Measurements from ENCODE around the gene ERAP2. TPM values are rescaled to one million over a fixed set of nuclear protein-coding genes. Genes with fewer than 3 reads are reported as not detected.
A peak's percentile ranks its signal among the peaks of the same experiment; 100 is the strongest.

Gene ERAP2
- total and polyA plus RNA-seq, 2 experiments from 2014 or later = 1.1 to 1.8 TPM

DNA sequence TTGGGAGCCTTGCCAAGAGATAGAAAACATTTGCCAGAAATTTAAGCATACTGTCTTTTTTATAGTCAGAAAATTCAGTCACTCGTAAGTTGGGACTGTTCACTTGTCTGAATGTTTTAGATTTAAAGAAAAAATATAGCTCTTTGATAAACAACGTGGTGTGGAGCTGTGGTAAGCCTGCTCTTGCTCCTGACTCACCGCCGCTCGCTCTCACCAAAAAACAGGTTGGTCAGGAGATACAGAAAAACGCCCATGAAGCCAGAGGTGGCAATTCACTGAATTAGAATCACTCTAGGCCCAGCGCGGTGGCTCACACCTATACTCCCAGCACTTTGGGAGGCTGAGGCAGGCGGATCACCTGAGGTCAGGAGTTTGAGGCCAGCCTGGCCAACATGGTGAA is 65.8 kb downstream of the ERAP2 start:
- in situ Hi-C loops (cut with MboI) = no loop called here
- no peak overlapping the region for H3K27ac ChIP-seq

DNA sequence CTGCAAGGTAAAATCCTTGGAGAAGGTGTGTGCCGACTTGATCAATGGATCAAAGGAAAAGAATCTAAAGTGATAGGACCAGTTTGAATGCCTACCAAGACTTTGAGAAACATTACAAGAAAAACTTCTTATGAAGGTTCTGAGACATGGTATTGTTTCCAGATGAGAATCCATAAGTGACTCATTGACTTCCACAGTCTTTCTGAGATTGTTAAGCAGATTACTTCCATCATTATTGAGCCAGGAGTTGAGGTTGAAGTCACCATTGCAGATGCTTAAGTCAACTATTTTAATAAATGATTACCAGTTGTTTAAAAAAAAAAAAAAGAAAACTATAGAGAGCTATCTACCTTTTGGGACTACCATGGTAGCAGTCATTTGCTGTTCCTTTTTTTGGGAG is 66.6 kb downstream of the ERAP2 start:
- peak; percentile 77 for DNase-seq
- H3K9me2 ChIP-seq (ENCODE audit: insufficient read depth) = no peaks in the 10 kb centered on the region
- TF ChIP-seq EZH2 (IDR thresholded peaks at IDR 0.05; ENCODE audit: insufficient read depth, poor library complexity, severe bottlenecking) (no peak), EZH2phosphoT487 (IDR thresholded peaks at IDR 0.05; ENCODE audit: insufficient read depth, low read depth) (no peak)
- H3K4me3 ChIP-seq = no peak overlapping the region
- peaks cover 47% of the 10 kb centered on the region for H3K4me1 ChIP-seq (ENCODE audit: insufficient read depth)
- H2AFZ ChIP-seq = no peak overlapping the region
- H3K9ac ChIP-seq = no peak overlapping the region
- 0 out of 2 replicates have a peak, but pooled peaks cover 7% of the 10 kb centered on the region for H4K20me1 ChIP-seq (ENCODE audit: insufficient read depth)
- peak overlapping the region; percentile 29 for H3K4me2 ChIP-seq (ENCODE audit: unreplicated experiment)
- 83 to 86% methylated on average over 1 of the region's 1 CpG for WGBS, 2 experiments (ENCODE audit: low coverage in 1 of 2, low lambda C conversion rate in 2 of 2, missing lambda C conversion rate in 2 of 2)
- H3K79me2 ChIP-seq (ENCODE audit: insufficient read depth) = peaks cover 82% of the 10 kb centered on the region
- in situ Hi-C loops (cut with MboI) = no loop called here
- no peak overlapping the region for H3K27ac ChIP-seq
- no peaks in the 10 kb centered on the region for H3K27me3 ChIP-seq (replicated peaks; ENCODE audit: insufficient read depth)
- H3F3A ChIP-seq (ENCODE audit: insufficient read depth) = peaks cover 35% of the 10 kb centered on the region
- H3K9me3 ChIP-seq (ENCODE audit: low read depth) = no peaks in the 10 kb centered on the region
- H3K36me3 ChIP-seq (ENCODE audit: low read depth) = no peaks in the 10 kb centered on the region

More for the DNA sequence above, 65.8 kb downstream of the ERAP2 start:
- Histone ChIP-seq H2AFZ (no peak overlapping the region), H3K79me2 (ENCODE audit: insufficient read depth) (peaks cover 82% of the 10 kb centered on the region), H3K4me2 (ENCODE audit: unreplicated experiment) (no peak overlapping the region), H3K36me3 (ENCODE audit: low read depth) (no peaks in the 10 kb centered on the region), H3K9ac (no peak overlapping the region), H3K9me3 (ENCODE audit: low read depth) (no peaks in the 10 kb centered on the region), H3K27me3 (replicated peaks; ENCODE audit: insufficient read depth) (no peaks in the 10 kb centered on the region), H3K9me2 (ENCODE audit: insufficient read depth) (no peaks in the 10 kb centered on the region), H4K20me1 (ENCODE audit: insufficient read depth) (0 out of 2 replicates have a peak, but pooled peaks cover 10% of the 10 kb centered on the region), H3K4me1 (ENCODE audit: insufficient read depth) (peaks cover 53% of the 10 kb centered on the region), H3F3A (ENCODE audit: insufficient read depth) (peaks cover 43% of the 10 kb centered on the region), H3K4me3 (no peak overlapping the region)
- DNase-seq = no peak
- no peak for TF ChIP-seq EZH2 (IDR thresholded peaks at IDR 0.05; ENCODE audit: insufficient read depth, poor library complexity, severe bottlenecking)
- TF ChIP-seq EZH2phosphoT487 (IDR thresholded peaks at IDR 0.05; ENCODE audit: insufficient read depth, low read depth) = no peak
- WGBS, 2 experiments (ENCODE audit: low coverage in 1 of 2, low lambda C conversion rate in 2 of 2, missing lambda C conversion rate in 2 of 2) = 97 to 99% methylated on average over 9 of the region's 9 CpGs

- DNase-seq = peak; percentile 21
- H3K79me2 ChIP-seq (ENCODE audit: insufficient read depth) = peaks cover 82% of the 10 kb centered on the region
Observed at GRCh38 chr5:96943799-96944198, 67.5 kb downstream of the ERAP2 start.

DNA sequence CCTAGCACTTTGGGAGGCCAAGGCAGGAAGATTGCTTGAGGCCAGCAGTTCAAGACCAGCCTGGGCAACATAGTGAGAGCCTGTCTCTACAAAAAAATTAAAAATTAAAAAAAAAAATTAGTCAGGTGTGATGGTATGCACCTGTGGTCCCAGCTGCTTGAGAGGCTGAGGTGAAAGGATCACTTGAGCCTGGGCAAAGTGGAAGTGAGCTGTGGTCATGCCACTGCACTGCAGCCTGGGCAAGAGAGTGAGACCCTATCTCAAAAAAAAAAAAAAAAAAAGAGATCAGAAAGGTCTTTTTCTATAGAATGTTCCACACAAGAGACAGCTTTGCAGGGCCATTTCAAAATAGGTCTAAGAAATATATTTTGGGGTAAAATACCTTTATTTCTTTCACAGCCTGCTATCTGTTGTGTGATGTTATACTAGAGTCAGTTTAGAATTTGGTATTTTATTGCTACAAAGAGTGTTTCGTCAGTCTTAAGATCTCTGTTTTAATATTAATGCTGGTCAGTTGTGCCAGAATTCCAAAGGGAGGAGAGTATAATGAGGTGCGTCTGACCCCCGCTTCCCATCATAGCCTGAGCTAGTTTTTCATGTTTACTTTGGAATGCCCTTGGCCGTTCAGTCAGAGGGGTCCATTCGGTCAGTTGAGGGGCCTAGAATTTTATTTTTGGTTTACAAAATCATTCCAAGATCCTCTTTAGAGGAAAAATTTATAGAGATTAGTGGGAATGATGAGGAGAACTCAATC is 69.0 kb downstream of the ERAP2 start:
- Histone ChIP-seq H3K4me3 (no peak overlapping the region), H3K27ac (no peak overlapping the region), H3K9me2 (ENCODE audit: insufficient read depth) (no peaks in the 10 kb centered on the region), H3K9me3 (ENCODE audit: low read depth) (no peaks in the 10 kb centered on the region), H3K4me1 (ENCODE audit: insufficient read depth) (peaks cover 40% of the 10 kb centered on the region), H4K20me1 (ENCODE audit: insufficient read depth) (0 out of 2 replicates have a peak, but pooled peaks cover 5% of the 10 kb centered on the region), H2AFZ (no peak overlapping the region), H3K4me2 (ENCODE audit: unreplicated experiment) (no peak overlapping the region), H3F3A (ENCODE audit: insufficient read depth) (peaks cover 29% of the 10 kb centered on the region), H3K36me3 (ENCODE audit: low read depth) (no peaks in the 10 kb centered on the region), H3K79me2 (ENCODE audit: insufficient read depth) (peaks cover 82% of the 10 kb centered on the region), H3K27me3 (replicated peaks; ENCODE audit: insufficient read depth) (no peaks in the 10 kb centered on the region), H3K9ac (no peak overlapping the region)
- TF ChIP-seq EZH2 (IDR thresholded peaks at IDR 0.05; ENCODE audit: insufficient read depth, poor library complexity, severe bottlenecking) = no peak
- TF ChIP-seq EZH2phosphoT487 (IDR thresholded peaks at IDR 0.05; ENCODE audit: insufficient read depth, low read depth) = no peak
- WGBS, 2 experiments (ENCODE audit: low coverage in 1 of 2, low lambda C conversion rate in 2 of 2, missing lambda C conversion rate in 2 of 2) = 96% methylated on average over 5 of the region's 5 CpGs
- no peak for DNase-seq
- in situ Hi-C loops (cut with MboI) = no loop called here

More at GRCh38 chr5:96943799-96944198, 67.5 kb downstream of the ERAP2 start:
- Histone ChIP-seq H3K9me3 (ENCODE audit: low read depth) (no peaks in the 10 kb centered on the region), H3K27ac (peak overlapping the region; percentile 11; the same call in 1 of the 2 replicates), H3K36me3 (ENCODE audit: low read depth) (no peaks in the 10 kb centered on the region), H3F3A (ENCODE audit: insufficient read depth) (peaks cover 31% of the 10 kb centered on the region), H3K4me2 (ENCODE audit: unreplicated experiment) (no peak overlapping the region), H4K20me1 (ENCODE audit: insufficient read depth) (0 out of 2 replicates have a peak, but pooled peaks cover 1% of the 10 kb centered on the region), H3K4me3 (no peak overlapping the region), H3K27me3 (replicated peaks; ENCODE audit: insufficient read depth) (no peaks in the 10 kb centered on the region), H2AFZ (no peak overlapping the region), H3K9me2 (ENCODE audit: insufficient read depth) (no peaks in the 10 kb centered on the region), H3K9ac (no peak overlapping the region), H3K4me1 (ENCODE audit: insufficient read depth) (peaks cover 46% of the 10 kb centered on the region)
- no peak for TF ChIP-seq EZH2 (IDR thresholded peaks at IDR 0.05; ENCODE audit: insufficient read depth, poor library complexity, severe bottlenecking)
- no peak for TF ChIP-seq EZH2phosphoT487 (IDR thresholded peaks at IDR 0.05; ENCODE audit: insufficient read depth, low read depth)
- 95 to 100% methylated on average over 1 of the region's 1 CpG for whole genome bisulfite sequencing, 2 experiments (ENCODE audit: low coverage in 1 of 2, low lambda C conversion rate in 2 of 2, missing lambda C conversion rate in 2 of 2)
- in situ Hi-C loops (cut with MboI) = no loop called here

All from GM23248 (cell line).